HuH-7 (cell line): ENCODE measurements around the gene COL20A1.

Experiments used
- DNase-seq: peaks from one replicate; pipeline ENCODE4 v3.0.0; 2011; ENCODE audit warnings: low spot score

The COL20A1 gene

GRCh38 chr20:63350597-63351325 is 57.8 kb downstream of the COL20A1 start:
- no peak for DNase-seq

GRCh38 chr20:63351326-63351700 is 58.3 kb downstream of the COL20A1 start:
- DNase-seq = no peak

- no peak for DNase-seq
Observed at GRCh38 chr20:63351811-63352591, 59.0 kb downstream of the COL20A1 start.

- DNase-seq = no peak
Observed at GRCh38 chr20:63352811-63353221, 59.8 kb downstream of the COL20A1 start.

- DNase-seq = no peak
Observed at GRCh38 chr20:63354636-63355350, 61.8 kb downstream of the COL20A1 start.

- no peak for DNase-seq
Observed at GRCh38 chr20:63355781-63356295, 62.9 kb downstream of the COL20A1 start.

GRCh38 chr20:63356511-63356910 is 63.5 kb downstream of the COL20A1 start:
- DNase-seq = no peak

- DNase-seq = no peak
Observed at GRCh38 chr20:63356931-63357879, 64.2 kb downstream of the COL20A1 start.

- no peak for DNase-seq
Observed at GRCh38 chr20:63357921-63358905, 65.2 kb downstream of the COL20A1 start.

- DNase-seq = no peak
Observed at GRCh38 chr20:63359164-63359934, 66.4 kb downstream of the COL20A1 start.

GRCh38 chr20:63359937-63360849 is 67.2 kb downstream of the COL20A1 start:
- no peak for DNase-seq

GRCh38 chr20:63360850-63361518 is 68.0 kb downstream of the COL20A1 start, which contains the start of gene CHRNA4:
CHRNA4 (minus strand) TSS chr20:63361349; CDS start chr20:63361165, 184 bp downstream.
- DNase-seq = no peak

- no peak for DNase-seq
Observed at GRCh38 chr20:63361519-63362435, 68.8 kb downstream of the COL20A1 start.

- DNase-seq = no peak
Observed at GRCh38 chr20:63362436-63363009, 69.5 kb downstream of the COL20A1 start.

GRCh38 chr20:63363013-63363957 is 70.3 kb downstream of the COL20A1 start:
- no peak for DNase-seq
